ENCODE results near the gene PDE6A.
"Not testable (repeated sequence)": the region's sequence is repeated elsewhere in the genome, so short reads cannot be mapped to it uniquely, and the experiment has no call there.

PDE6A gene

GRCh38 chr5:149953436-149954121 lies 9.0 kb upstream of the PDE6A start:
- FAIRE-seq (no peak), DNase-seq (ENCODE audit: low spot score) (no peak)

GRCh38 chr5:149951138-149951749 lies 6.7 kb upstream of the PDE6A start:
- DNase-seq (ENCODE audit: low spot score) (no peak), FAIRE-seq (no peak)

GRCh38 chr5:149948993-149949392 lies 4.4 kb upstream of the PDE6A start:
- FAIRE-seq: no peak

GRCh38 chr5:149946118-149946517 lies 1.5 kb upstream of the PDE6A start:
- DNase-seq (ENCODE audit: low spot score) (no peak), FAIRE-seq (no peak)

More at GRCh38 chr5:149948993-149949392, 4.4 kb upstream of the PDE6A start:
- no peak for DNase-seq (ENCODE audit: low spot score)

GRCh38 chr5:149943177-149943949 lies 1.2 kb downstream of the PDE6A start:
- not testable (repeated sequence) for FAIRE-seq

GRCh38 chr5:149942741-149943169 lies 1.8 kb downstream of the PDE6A start:
- FAIRE-seq: not testable (repeated sequence)

More at GRCh38 chr5:149943177-149943949, 1.2 kb downstream of the PDE6A start:
- DNase-seq (ENCODE audit: low spot score): not testable (repeated sequence)

GRCh38 chr5:149942199-149942598 lies 2.4 kb downstream of the PDE6A start:
- FAIRE-seq (no peak), DNase-seq (ENCODE audit: low spot score) (no peak)

More at GRCh38 chr5:149942741-149943169, 1.8 kb downstream of the PDE6A start:
- DNase-seq (ENCODE audit: low spot score): not testable (repeated sequence)

- no peak for DNase-seq (ENCODE audit: low spot score)
- FAIRE-seq: no peak
Measured at GRCh38 chr5:149941795-149942194, 2.8 kb downstream of the PDE6A start.

GRCh38 chr5:149940941-149941644 lies 3.5 kb downstream of the PDE6A start:
- FAIRE-seq (no peak), DNase-seq (ENCODE audit: low spot score) (no peak)

GRCh38 chr5:149940077-149940574 lies 4.5 kb downstream of the PDE6A start:
- no peak for FAIRE-seq
- DNase-seq (ENCODE audit: low spot score): peak; percentile 50

GRCh38 chr5:149939546-149939945 lies 5.0 kb downstream of the PDE6A start:
- DNase-seq (ENCODE audit: low spot score) (peak; percentile 92), FAIRE-seq (no peak)

- DNase-seq (ENCODE audit: low spot score): peak; percentile 98
- peak; percentile 95 for FAIRE-seq
Measured at GRCh38 chr5:149938791-149939358, 5.7 kb downstream of the PDE6A start.

- FAIRE-seq: peak; percentile 95
- peak; percentile 97 for DNase-seq (ENCODE audit: low spot score)
Measured at GRCh38 chr5:149938279-149938678, 6.3 kb downstream of the PDE6A start.

- peak; percentile 74 for DNase-seq (ENCODE audit: low spot score)
- peak; percentile 87 for FAIRE-seq
Measured at GRCh38 chr5:149937610-149938009, 7.0 kb downstream of the PDE6A start.

GRCh38 chr5:149936700-149937091 lies 7.9 kb downstream of the PDE6A start:
- FAIRE-seq (no peak), DNase-seq (ENCODE audit: low spot score) (no peak)

GRCh38 chr5:149936044-149936699 lies 8.4 kb downstream of the PDE6A start:
- FAIRE-seq (no peak), DNase-seq (ENCODE audit: low spot score) (no peak)

- DNase-seq (ENCODE audit: low spot score) (no peak), FAIRE-seq (no peak)
Measured at GRCh38 chr5:149935431-149935901, 9.1 kb downstream of the PDE6A start.

GRCh38 chr5:149932445-149933350 lies 11.9 kb downstream of the PDE6A start:
- no peak for DNase-seq (ENCODE audit: low spot score)
- no peak for FAIRE-seq

GRCh38 chr5:149931992-149932436 lies 12.6 kb downstream of the PDE6A start:
- no peak for DNase-seq (ENCODE audit: low spot score)
- FAIRE-seq: no peak
